ENCODE measurements around the gene SHC4. TPM values are rescaled to one million over a fixed set of nuclear protein-coding genes. Genes with fewer than 3 reads are reported as not detected.

SHC4 gene
- total RNA-seq, 2 donors from 2014 or later: 0.29 to 0.58 TPM

DNA sequence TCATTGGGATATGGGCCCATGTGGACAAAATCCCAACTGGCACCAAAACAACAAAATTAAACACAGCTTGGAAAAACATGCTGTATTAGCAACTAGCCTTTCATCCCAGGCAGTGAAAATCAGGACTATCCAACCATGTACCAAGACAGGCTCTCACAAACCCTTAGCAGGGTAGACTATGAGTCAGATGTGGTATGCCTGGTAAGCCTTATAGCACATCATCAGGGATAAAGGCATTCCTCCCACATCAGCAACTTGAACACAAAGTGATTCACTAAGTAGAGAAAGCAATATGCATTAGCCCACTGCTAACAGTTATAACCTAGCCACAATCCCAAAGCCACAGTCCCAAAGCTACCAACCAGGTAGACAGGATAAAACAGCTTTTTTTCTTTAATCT, 160.9 kb downstream of the SHC4 start:
- Mint-ChIP-seq H3K4me1 (peaks cover 34% of the 10 kb centered on the region), H3K27ac (no peak overlapping the region), H3K4me3 (no peak overlapping the region), H3K9me3 (no peaks in the 10 kb centered on the region), H3K27me3 (ENCODE audit: insufficient read depth) (peaks cover 10% of the 10 kb centered on the region), H3K36me3 (ENCODE audit: low read depth) (peaks cover 8% of the 10 kb centered on the region)
- peaks cover 5% of the 10 kb centered on the region for H3K36me3 ChIP-seq (ENCODE audit: control insufficient read depth, insufficient read depth, low read length)
- TF ChIP-seq, protein P1, sequence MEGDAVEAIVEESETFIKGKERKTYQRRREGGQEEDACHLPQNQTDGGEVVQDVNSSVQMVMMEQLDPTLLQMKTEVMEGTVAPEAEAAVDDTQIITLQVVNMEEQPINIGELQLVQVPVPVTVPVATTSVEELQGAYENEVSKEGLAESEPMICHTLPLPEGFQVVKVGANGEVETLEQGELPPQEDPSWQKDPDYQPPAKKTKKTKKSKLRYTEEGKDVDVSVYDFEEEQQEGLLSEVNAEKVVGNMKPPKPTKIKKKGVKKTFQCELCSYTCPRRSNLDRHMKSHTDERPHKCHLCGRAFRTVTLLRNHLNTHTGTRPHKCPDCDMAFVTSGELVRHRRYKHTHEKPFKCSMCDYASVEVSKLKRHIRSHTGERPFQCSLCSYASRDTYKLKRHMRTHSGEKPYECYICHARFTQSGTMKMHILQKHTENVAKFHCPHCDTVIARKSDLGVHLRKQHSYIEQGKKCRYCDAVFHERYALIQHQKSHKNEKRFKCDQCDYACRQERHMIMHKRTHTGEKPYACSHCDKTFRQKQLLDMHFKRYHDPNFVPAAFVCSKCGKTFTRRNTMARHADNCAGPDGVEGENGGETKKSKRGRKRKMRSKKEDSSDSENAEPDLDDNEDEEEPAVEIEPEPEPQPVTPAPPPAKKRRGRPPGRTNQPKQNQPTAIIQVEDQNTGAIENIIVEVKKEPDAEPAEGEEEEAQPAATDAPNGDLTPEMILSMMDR (conservative IDR thresholded peaks at IDR 0.05): no peak
- H3K27me3 ChIP-seq (ENCODE audit: control insufficient read depth, insufficient read depth, low read length, poor library complexity, severe bottlenecking): no peaks in the 10 kb centered on the region
- H3K9ac ChIP-seq (ENCODE audit: extremely low read depth, low read length, poor library complexity, severe bottlenecking): no peak overlapping the region
- no peak overlapping the region for H3K4me3 ChIP-seq (ENCODE audit: low read length)
- H3K27ac ChIP-seq (ENCODE audit: low read depth, low read length): no peak overlapping the region
- H3K4me1 ChIP-seq (ENCODE audit: control insufficient read depth, insufficient read depth, low read length): peaks cover 6% of the 10 kb centered on the region
- DNase-seq: no peak
- no peaks in the 10 kb centered on the region for H3K9me3 ChIP-seq (ENCODE audit: control insufficient read depth, low read length)

DNA sequence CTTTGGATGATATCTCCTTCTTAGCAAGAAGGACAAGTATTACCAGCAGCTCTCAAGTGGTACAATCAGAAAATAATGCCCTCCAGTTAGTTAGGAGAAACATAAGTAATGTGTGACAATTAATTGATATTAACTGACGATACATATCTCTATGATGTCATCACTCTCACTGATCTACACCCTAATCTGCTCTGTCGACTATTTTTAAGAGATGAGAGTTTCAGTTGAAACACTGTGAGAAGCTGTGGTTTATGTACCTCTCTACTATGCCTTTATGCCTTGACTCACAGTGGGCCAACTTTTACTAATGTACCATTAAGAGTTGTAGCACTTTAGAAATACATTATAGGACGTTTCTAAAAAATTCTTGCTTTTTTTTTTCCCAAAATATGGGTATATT, 161.5 kb downstream of the SHC4 start:
- Mint-ChIP-seq H3K27ac (no peak overlapping the region), H3K36me3 (ENCODE audit: low read depth) (peaks cover 11% of the 10 kb centered on the region), H3K27me3 (ENCODE audit: insufficient read depth) (peaks cover 13% of the 10 kb centered on the region), H3K4me1 (peaks cover 40% of the 10 kb centered on the region), H3K9me3 (no peaks in the 10 kb centered on the region), H3K4me3 (no peak overlapping the region)
- H3K27ac ChIP-seq (ENCODE audit: low read depth, low read length): no peak overlapping the region
- H3K9me3 ChIP-seq (ENCODE audit: control insufficient read depth, low read length): no peaks in the 10 kb centered on the region
- peaks cover 6% of the 10 kb centered on the region for H3K4me1 ChIP-seq (ENCODE audit: control insufficient read depth, insufficient read depth, low read length)
- peaks cover 8% of the 10 kb centered on the region for H3K36me3 ChIP-seq (ENCODE audit: control insufficient read depth, insufficient read depth, low read length)
- WGBS, 2 experiments (ENCODE audit: insufficient coverage in 1 of 2, insufficient read length in 1 of 2): 91% methylated on average over 3 of the region's 3 CpGs; no CpG with 5 or more reads in 1 of the 2 experiments
- no peak overlapping the region for H3K9ac ChIP-seq (ENCODE audit: extremely low read depth, low read length, poor library complexity, severe bottlenecking)
- TF ChIP-seq, protein P1 (conservative IDR thresholded peaks at IDR 0.05): no peak
- H3K27me3 ChIP-seq (ENCODE audit: control insufficient read depth, insufficient read depth, low read length, poor library complexity, severe bottlenecking): peaks cover 2% of the 10 kb centered on the region
- H3K4me3 ChIP-seq (ENCODE audit: low read length): no peak overlapping the region
- no peak for DNase-seq

DNA sequence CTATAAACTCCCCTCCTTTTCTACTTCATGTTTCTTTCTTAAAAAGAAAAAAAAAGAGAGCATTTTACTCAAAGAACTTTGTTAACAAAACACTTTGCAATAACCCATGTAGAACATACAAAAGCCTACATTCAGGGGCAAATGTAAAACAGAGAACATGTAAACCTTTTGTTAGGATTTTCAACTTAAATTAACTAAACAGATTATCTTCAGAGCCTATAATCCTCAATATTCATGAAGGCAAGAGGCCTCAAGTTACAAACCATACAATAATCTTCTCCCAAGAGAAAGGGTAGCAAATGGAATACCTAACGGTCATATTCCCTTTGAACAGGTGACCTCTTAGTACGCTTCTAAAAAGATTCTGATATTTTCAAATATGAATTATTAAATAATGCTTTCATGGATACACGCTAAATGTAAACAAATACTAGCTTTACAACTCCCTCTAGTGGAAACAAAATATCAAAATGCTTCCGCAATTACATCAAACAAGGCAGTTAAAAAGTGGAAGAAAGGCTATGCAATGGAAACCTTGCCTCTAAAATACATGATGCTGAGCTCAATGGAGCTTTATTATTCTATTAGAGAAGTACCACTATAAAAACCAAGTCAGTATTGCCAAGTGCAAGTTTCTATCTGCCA, 162.8 kb downstream of the SHC4 start:
- H3K27ac ChIP-seq (ENCODE audit: low read depth, low read length): no peak overlapping the region
- H3K36me3 Mint-ChIP-seq (ENCODE audit: low read depth): peaks cover 11% of the 10 kb centered on the region
- peaks cover 17% of the 10 kb centered on the region for H3K27me3 Mint-ChIP-seq (ENCODE audit: insufficient read depth)
- no peak overlapping the region for H3K4me3 Mint-ChIP-seq
- no peaks in the 10 kb centered on the region for H3K9me3 Mint-ChIP-seq
- H3K4me1 Mint-ChIP-seq: peaks cover 33% of the 10 kb centered on the region
- peaks cover 10% of the 10 kb centered on the region for H3K27me3 ChIP-seq (ENCODE audit: control insufficient read depth, insufficient read depth, low read length, poor library complexity, severe bottlenecking)
- no peak overlapping the region for H3K4me3 ChIP-seq (ENCODE audit: low read length)
- TF ChIP-seq, protein P1 (conservative IDR thresholded peaks at IDR 0.05): peak; percentile 61
- no peak overlapping the region for H3K9ac ChIP-seq (ENCODE audit: extremely low read depth, low read length, poor library complexity, severe bottlenecking)
- no peak for DNase-seq
- no peaks in the 10 kb centered on the region for H3K9me3 ChIP-seq (ENCODE audit: control insufficient read depth, low read length)
- no peak overlapping the region for H3K27ac Mint-ChIP-seq
- peaks cover 20% of the 10 kb centered on the region for H3K36me3 ChIP-seq (ENCODE audit: control insufficient read depth, insufficient read depth, low read length)
- H3K4me1 ChIP-seq (ENCODE audit: control insufficient read depth, insufficient read depth, low read length): peaks cover 6% of the 10 kb centered on the region
- 76 to 100% methylated on average over 1 to 3 of the region's 4 CpGs for WGBS, 2 experiments (ENCODE audit: insufficient coverage in 1 of 2, insufficient read length in 1 of 2)

Measured in endodermal cell (in vitro differentiated cells).